Epithelial cell of esophagus (primary cell): ENCODE data around the gene MAGOH.
A peak's percentile ranks its signal among the peaks of the same experiment; 100 is the strongest.
"Not testable (repeated sequence)": the region's sequence is repeated elsewhere in the genome, so short reads cannot be mapped to it uniquely, and the experiment has no call there.

ENCODE experiments used
- DNase-seq: peaks from one replicate; pipeline ENCODE4 v3.0.0; 2010; ENCODE audit warnings: low read depth
- H3K4me3 ChIP-seq: 2 replicates; pipeline ENCODE4 v1.5.1; 2011; ENCODE audit warnings: mild to moderate bottlenecking, low read length, control low read depth
- CTCF ChIP-seq: IDR thresholded peaks from 2 replicates; pipeline ENCODE4 v1.5.1; 2011; ENCODE audit warnings: low read depth, mild to moderate bottlenecking, low read length, control low read depth, inconsistent platforms; ENCODE audit not compliant: insufficient read depth; ENCODE audit errors: missing control alignments

Gene MAGOH

GRCh38 chr1:53210352-53210751, 28.0 kb downstream of the MAGOH start:
- no peak for DNase-seq
- H3K4me3 ChIP-seq: no peak overlapping the region
- no peak for TF ChIP-seq CTCF

GRCh38 chr1:53207726-53208125, 30.6 kb downstream of the MAGOH start:
- TF ChIP-seq CTCF: no peak
- no peak for DNase-seq
- no peak overlapping the region for H3K4me3 ChIP-seq

- H3K4me3 ChIP-seq: no peak overlapping the region
- no peak for TF ChIP-seq CTCF
- DNase-seq: no peak
These were observed 31.5 kb downstream of the MAGOH start for GRCh38 chr1:53206735-53207379.

- H3K4me3 ChIP-seq, DNase-seq: not testable (repeated sequence)
These were observed 32.1 kb downstream of the MAGOH start for GRCh38 chr1:53206083-53206685.

- not testable (repeated sequence) for DNase-seq, H3K4me3 ChIP-seq
These were observed 32.8 kb downstream of the MAGOH start for GRCh38 chr1:53205496-53205895.

GRCh38 chr1:53203466-53203865, 34.9 kb downstream of the MAGOH start:
- peak; percentile 67 for DNase-seq
- TF ChIP-seq CTCF: no peak
- no peak overlapping the region for H3K4me3 ChIP-seq

GRCh38 chr1:53198241-53198651, 40.1 kb downstream of the MAGOH start:
- peak; percentile 83 for DNase-seq
- no peak for TF ChIP-seq CTCF
- H3K4me3 ChIP-seq: peak overlapping the region; percentile 66
